Mesenchymal stem cell (in vitro differentiated cells and primary cell): ENCODE results near the gene LIPG.
A peak's percentile ranks its signal among the peaks of the same experiment; 100 is the strongest.

Experiments
- DNase-seq: peaks from one replicate; pipeline ENCODE4 v3.0.0-alpha.2; 2013
- H2AFZ ChIP-seq: one replicate; pipeline ENCODE4 v1.6.1; 2013; ENCODE audit warnings: low read depth, mild to moderate bottlenecking, control low read depth, inconsistent platforms, low read length, moderate library complexity
- H2AK5ac ChIP-seq: 2 replicates; pipeline ENCODE4 v1.6.1; 2013; ENCODE audit warnings: low read length, moderate library complexity, mild to moderate bottlenecking, inconsistent platforms; ENCODE audit not compliant: severe bottlenecking
- H2BK120ac ChIP-seq: one replicate; pipeline ENCODE4 v1.6.1; 2013; ENCODE audit warnings: low read depth, mild to moderate bottlenecking, inconsistent platforms, low read length, moderate library complexity
- H2BK12ac ChIP-seq, 2 experiments: one replicate each; pipeline ENCODE4 v1.6.1; 2013; ENCODE audit warnings: inconsistent platforms in 2 of 2, low read length in 2 of 2, mild to moderate bottlenecking in 2 of 2, moderate library complexity in 2 of 2, control low read depth in 1 of 2
- H2BK15ac ChIP-seq: one replicate; pipeline ENCODE4 v1.6.1; 2013; ENCODE audit warnings: mild to moderate bottlenecking, low read depth, inconsistent platforms; ENCODE audit not compliant: poor library complexity, severe bottlenecking
- H2BK5ac ChIP-seq: 2 replicates; pipeline ENCODE4 v1.6.1; 2013; ENCODE audit warnings: low read depth, mild to moderate bottlenecking, low read length, control low read depth, inconsistent platforms; ENCODE audit not compliant: poor library complexity, severe bottlenecking
- H3K14ac ChIP-seq, 2 experiments: one replicate each; pipeline ENCODE4 v1.6.1; 2013; ENCODE audit warnings: inconsistent platforms in 2 of 2, low read length in 2 of 2, control low read depth in 1 of 2, mild to moderate bottlenecking in 1 of 2, moderate library complexity in 1 of 2
- H3K18ac ChIP-seq, 2 experiments: one replicate each; pipeline ENCODE4 v1.6.1; 2013; ENCODE audit warnings: inconsistent platforms in 2 of 2, low read length in 2 of 2, control low read depth in 1 of 2, low read depth in 1 of 2, mild to moderate bottlenecking in 1 of 2
- H3K23ac ChIP-seq, 2 experiments: one replicate each; pipeline ENCODE4 v1.6.1; 2013; ENCODE audit warnings: inconsistent platforms in 2 of 2, low read length in 2 of 2, mild to moderate bottlenecking in 2 of 2, moderate library complexity in 2 of 2, control low read depth in 1 of 2
- H3K27ac ChIP-seq: 2 replicates; pipeline ENCODE4 v1.5.1; 2013; ENCODE audit warnings: mild to moderate bottlenecking, moderate library complexity, low read length, control low read depth, inconsistent platforms; ENCODE audit not compliant: poor library complexity, severe bottlenecking
- H3K27me3 ChIP-seq, 2 experiments: 2 replicates each; pipeline versions ENCODE4 v1.6.1 to v1.7.0; 2013; ENCODE audit warnings: low read length in 2 of 2, mild to moderate bottlenecking in 2 of 2, moderate library complexity in 2 of 2, control low read depth in 1 of 2, inconsistent platforms in 1 of 2; ENCODE audit not compliant: control insufficient read depth in 1 of 2, insufficient read depth in 1 of 2
- H3K36me3 ChIP-seq, 2 experiments: 2 replicates each; pipeline versions ENCODE4 v1.6.1 to v1.7.0; 2013; ENCODE audit warnings: low read length in 2 of 2, control low read depth in 1 of 2, inconsistent platforms in 1 of 2, low read depth in 1 of 2, mild to moderate bottlenecking in 1 of 2; ENCODE audit not compliant: insufficient read depth in 2 of 2, control insufficient read depth in 1 of 2
- H3K4ac ChIP-seq, 2 experiments: one replicate each; pipeline ENCODE4 v1.6.1; 2013; ENCODE audit warnings: inconsistent platforms in 2 of 2, low read length in 2 of 2, mild to moderate bottlenecking in 2 of 2, moderate library complexity in 2 of 2, control low read depth in 1 of 2, low read depth in 1 of 2
- H3K4me1 ChIP-seq: 2 replicates; pipeline ENCODE4 v1.6.1; 2013; ENCODE audit warnings: low read depth, low read length, control low read depth; ENCODE audit not compliant: control insufficient read depth, insufficient read depth
- H3K4me2 ChIP-seq: 2 replicates; pipeline ENCODE4 v1.6.1; 2013; ENCODE audit warnings: low read length, mild to moderate bottlenecking, inconsistent platforms; ENCODE audit not compliant: poor library complexity, severe bottlenecking
- H3K4me3 ChIP-seq, 2 experiments: 2 replicates each; pipeline versions ENCODE4 v1.5.1 to v1.7.0; 2013; ENCODE audit warnings: low read length in 2 of 2, mild to moderate bottlenecking in 2 of 2, control low read depth in 1 of 2, low read depth in 1 of 2; ENCODE audit not compliant: insufficient read depth in 1 of 2
- H3K79me1 ChIP-seq: replicated peaks from 2 replicates; pipeline ENCODE4 v1.6.1; 2013; ENCODE audit warnings: mild to moderate bottlenecking, control low read depth, low read length, inconsistent platforms; ENCODE audit not compliant: poor library complexity, severe bottlenecking
- H3K9ac ChIP-seq: 2 replicates; pipeline ENCODE4 v1.7.0; 2013; ENCODE audit warnings: mild to moderate bottlenecking, low read length, moderate library complexity
- H3K9me3 ChIP-seq: 2 replicates; pipeline ENCODE4 v1.7.0; 2013; ENCODE audit warnings: mild to moderate bottlenecking, low read length; ENCODE audit not compliant: control insufficient read depth
- H4K8ac ChIP-seq: one replicate; pipeline ENCODE4 v1.6.1; 2013; ENCODE audit warnings: inconsistent platforms, mild to moderate bottlenecking, low read length, moderate library complexity
- H4K91ac ChIP-seq: one replicate; pipeline ENCODE4 v1.6.1; 2013; ENCODE audit warnings: mild to moderate bottlenecking, low read length, inconsistent platforms
- WGBS: methylation state at CpG from one replicate; pipeline ENCODE4 v1.1.7; 2013; ENCODE audit warnings: mixed read lengths; 5-methylcytosine and 5-hydroxymethylcytosine counted together

Gene LIPG

DNA sequence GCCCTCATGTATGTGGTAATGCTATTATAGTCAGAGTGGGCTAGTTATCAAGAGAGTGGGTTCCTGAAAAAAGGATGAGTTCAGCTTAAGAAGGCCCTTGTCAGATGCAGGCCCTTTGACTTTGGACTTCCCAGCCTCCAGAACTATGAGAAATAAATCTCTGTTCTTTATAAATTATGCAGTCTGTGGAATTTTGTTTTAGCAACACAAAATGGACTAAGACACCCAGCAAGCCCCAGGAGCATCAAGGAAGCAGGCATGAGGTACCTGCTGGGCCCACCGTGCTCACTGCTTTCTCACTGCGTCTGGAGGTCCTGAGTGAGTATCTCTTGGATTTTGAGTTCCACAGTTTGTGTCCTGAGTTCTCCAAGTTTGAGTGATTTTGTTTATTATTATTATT lies 35.9 kb upstream of the LIPG start:
- Histone ChIP-seq H3K4me1 (peaks cover 2% of the 10 kb centered on the region), H2AK5ac (no peak overlapping the region), H3K9ac (no peak overlapping the region), H3K36me3 (no peaks in the 10 kb centered on the region), H3K23ac (no peak overlapping the region), H3K18ac (no peak overlapping the region), H3K27ac (no peak overlapping the region), H3K4me3 (no peak overlapping the region), H3K9me3 (no peaks in the 10 kb centered on the region), H2BK12ac (no peak overlapping the region), H3K4ac (no peak overlapping the region), H3K27me3 (peaks cover 0 to 4% of the 10 kb centered on the region in 2 experiments), H3K79me1 (no peaks in the 10 kb centered on the region), H3K4me2 (no peak overlapping the region), H2AFZ (no peak overlapping the region), H3K14ac (no peak overlapping the region), H4K8ac (no peak overlapping the region), H2BK5ac (no peak overlapping the region), H4K91ac (no peak overlapping the region), H2BK15ac (no peak overlapping the region), H2BK120ac (no peak overlapping the region)
- WGBS: no CpG with 5 or more reads among the region's 2 CpGs
- no peak for DNase-seq

DNA sequence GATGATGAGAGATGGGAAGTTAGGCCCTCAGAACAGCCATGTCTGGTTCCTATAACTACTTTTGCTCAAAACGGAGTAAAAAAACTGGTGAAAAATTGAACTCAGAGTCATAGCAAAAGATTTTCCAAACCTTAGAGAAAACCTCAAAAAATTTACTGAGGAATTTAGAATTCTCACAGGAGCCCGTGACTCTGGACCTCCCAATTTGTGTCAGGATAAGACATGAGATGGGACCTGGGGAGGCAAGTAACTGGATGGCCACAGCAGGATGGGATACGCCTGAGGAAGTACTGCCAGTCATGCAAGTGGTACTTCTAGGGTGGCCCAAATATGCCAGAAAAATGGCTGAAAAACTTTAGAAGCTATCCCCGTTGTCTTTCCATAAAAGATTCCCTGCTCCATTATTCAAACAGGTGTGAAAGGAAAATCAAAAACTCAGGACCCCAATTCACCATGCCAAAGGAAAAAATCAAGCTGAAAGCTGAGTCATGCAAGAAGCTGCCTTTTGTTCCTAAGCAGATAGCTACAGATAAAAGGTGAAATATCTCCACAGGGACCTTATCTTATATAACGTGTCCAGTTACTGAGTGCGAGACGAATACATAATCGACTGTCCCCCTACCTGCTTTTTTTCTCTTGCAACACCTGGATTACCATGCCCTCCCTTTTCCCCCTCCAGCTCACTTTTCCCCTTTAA lies 34.1 kb upstream of the LIPG start:
- peaks cover 0 to 4% of the 10 kb centered on the region in 2 experiments for H3K27me3 ChIP-seq
- H3K4me3 ChIP-seq: no peak overlapping the region
- no peak overlapping the region for H3K23ac ChIP-seq
- no peak overlapping the region for H4K91ac ChIP-seq
- no peak overlapping the region for H3K27ac ChIP-seq
- H2BK12ac ChIP-seq: no peak overlapping the region
- no peaks in the 10 kb centered on the region for H3K36me3 ChIP-seq
- 80% methylated on average over 7 of the region's 8 CpGs for WGBS
- H2AK5ac ChIP-seq: no peak overlapping the region
- no peak overlapping the region for H2BK5ac ChIP-seq
- H3K4me2 ChIP-seq: no peak overlapping the region
- no peaks in the 10 kb centered on the region for H3K4me1 ChIP-seq
- no peak overlapping the region for H3K18ac ChIP-seq
- no peak overlapping the region for H3K14ac ChIP-seq
- H2BK120ac ChIP-seq: no peak overlapping the region
- no peaks in the 10 kb centered on the region for H3K79me1 ChIP-seq
- no peak overlapping the region for H2AFZ ChIP-seq
- H3K9me3 ChIP-seq: no peaks in the 10 kb centered on the region
- H2BK15ac ChIP-seq: no peak overlapping the region
- H3K4ac ChIP-seq: no peak overlapping the region
- H3K9ac ChIP-seq: no peak overlapping the region
- H4K8ac ChIP-seq: no peak overlapping the region
- DNase-seq: no peak

DNA sequence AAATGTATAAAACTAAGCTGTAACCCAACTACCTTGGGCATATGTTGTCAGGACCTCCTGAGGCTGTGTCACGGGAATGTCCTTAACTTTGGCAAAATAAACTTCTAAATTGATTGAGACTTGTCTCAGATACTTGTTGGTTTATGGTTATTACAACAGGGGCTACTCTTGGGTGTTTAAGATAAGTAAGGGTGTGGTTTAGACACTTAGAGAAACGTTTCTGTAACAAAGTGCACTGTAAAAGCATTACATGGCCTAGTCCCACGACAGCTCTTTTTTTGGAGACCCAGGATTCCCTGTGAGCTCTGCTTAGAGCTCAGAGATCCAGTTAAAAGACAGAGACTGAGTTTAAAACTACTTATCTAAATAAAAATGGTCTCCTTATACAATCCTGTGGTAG lies 32.3 kb upstream of the LIPG start:
- Histone ChIP-seq H3K4me1 (no peaks in the 10 kb centered on the region), H3K36me3 (no peaks in the 10 kb centered on the region), H2AFZ (no peak overlapping the region), H3K18ac (no peak overlapping the region), H3K9ac (no peak overlapping the region), H3K14ac (no peak overlapping the region), H2AK5ac (no peak overlapping the region), H3K4ac (no peak overlapping the region), H3K27me3 (peaks cover 0 to 4% of the 10 kb centered on the region in 2 experiments), H3K4me3 (no peak overlapping the region), H3K4me2 (no peak overlapping the region), H2BK15ac (no peak overlapping the region), H3K79me1 (no peaks in the 10 kb centered on the region), H3K27ac (no peak overlapping the region), H2BK5ac (no peak overlapping the region), H3K23ac (no peak overlapping the region), H2BK12ac (no peak overlapping the region), H4K8ac (no peak overlapping the region), H2BK120ac (no peak overlapping the region), H3K9me3 (no peaks in the 10 kb centered on the region), H4K91ac (no peak overlapping the region)
- WGBS: 61% methylated on average over 3 of the region's 3 CpGs
- no peak for DNase-seq

DNA sequence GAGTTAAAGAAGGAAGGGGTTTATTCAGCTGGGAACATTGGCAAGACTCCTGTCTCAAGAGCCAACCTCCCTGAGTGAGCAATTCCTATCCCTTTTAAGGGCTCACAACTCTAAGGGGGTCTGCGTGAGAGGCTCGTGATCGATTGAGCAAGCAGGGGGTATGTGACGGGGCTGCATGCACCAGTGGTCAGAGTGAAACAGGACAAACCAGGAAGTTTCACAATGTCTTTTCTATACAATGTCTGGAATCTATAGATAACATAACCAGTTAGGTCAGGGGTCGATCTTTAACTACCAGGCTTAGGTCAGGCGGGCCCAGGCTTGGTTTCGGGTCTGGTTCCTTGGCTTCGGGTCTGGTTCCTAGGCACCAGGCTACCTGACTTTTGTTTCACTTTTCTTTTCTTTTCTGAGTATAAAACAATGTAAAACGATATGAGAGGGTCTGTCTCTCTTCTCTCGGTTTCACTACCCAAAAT lies 30.1 kb upstream of the LIPG start:
- WGBS: 88% methylated on average over 7 of the region's 10 CpGs

More for the DNA sequence above, 30.1 kb upstream of the LIPG start:
- Histone ChIP-seq H2AFZ (no peak overlapping the region), H3K9ac (no peak overlapping the region), H3K14ac (peak overlapping the region in 1 of 2 experiments; percentile 48), H2BK5ac (no peak overlapping the region), H4K8ac (no peak overlapping the region), H3K4ac (no peak overlapping the region), H3K27ac (no peak overlapping the region), H3K4me3 (no peak overlapping the region), H4K91ac (no peak overlapping the region), H3K36me3 (no peaks in the 10 kb centered on the region), H2BK12ac (no peak overlapping the region), H2BK120ac (no peak overlapping the region), H3K4me1 (no peaks in the 10 kb centered on the region), H3K79me1 (no peaks in the 10 kb centered on the region), H3K23ac (no peak overlapping the region), H3K27me3 (peaks cover 0 to 4% of the 10 kb centered on the region in 2 experiments), H3K4me2 (no peak overlapping the region), H2BK15ac (no peak overlapping the region), H3K9me3 (no peaks in the 10 kb centered on the region), H3K18ac (no peak overlapping the region), H2AK5ac (no peak overlapping the region)
- peak; percentile 40 for DNase-seq
